Left lobe of liver (tissue), 1 donor: ENCODE results near the gene USP49. TPM values are rescaled to one million over a fixed set of nuclear protein-coding genes. Genes with fewer than 3 reads are reported as not detected.

Source experiments
- total RNA-seq: library from RNA; stranded (reverse); gene quantifications from one replicate; pipeline ENCODE4 v1.2.1, GENCODE V29; 2021
- donor health status: DM: no; HTN: yes; CAD: no.

USP49 gene
- total RNA-seq, 1 donor from 2014 or later = 1.9 TPM

Other genes with a start within 250 kb of the USP49 start
- gene TFEB, start 159.8 kb downstream of the USP49 start, total RNA-seq = 8.9 TPM
- 0.63 TPM for gene PGC, start 148.0 kb downstream of the USP49 start, total RNA-seq
- gene FRS3, start 115.5 kb downstream of the USP49 start, total RNA-seq = 4.4 TPM
- 7.3 TPM for gene PRICKLE4, start 114.6 kb downstream of the USP49 start, total RNA-seq
- gene TOMM6, start 107.7 kb downstream of the USP49 start, total RNA-seq = 72.3 TPM
- gene MED20, start 25.8 kb upstream of the USP49 start, total RNA-seq = 9.4 TPM
- 5.3 TPM for gene BYSL, start 26.1 kb upstream of the USP49 start, total RNA-seq
- 14.7 TPM for gene CCND3, start 46.4 kb upstream of the USP49 start, total RNA-seq
- gene TAF8, start 155.1 kb upstream of the USP49 start, total RNA-seq = 13.1 TPM
- gene C6orf132, start 247.2 kb upstream of the USP49 start, total RNA-seq = 0.38 TPM